HG03103 (cell line): Measurements from ENCODE around the gene CUBN.

Experiments used
- ATAC-seq: cut with Tn5 transposase; IDR thresholded peaks from one replicate; pipeline ENCODE4 v1.9.1; 2021; ENCODE audit warnings: low read depth; ENCODE audit not compliant: unreplicated experiment

Gene CUBN

GRCh38 chr10:17112566-17112965 is 17.0 kb downstream of the CUBN start:
- ATAC-seq, result no peak

DNA sequence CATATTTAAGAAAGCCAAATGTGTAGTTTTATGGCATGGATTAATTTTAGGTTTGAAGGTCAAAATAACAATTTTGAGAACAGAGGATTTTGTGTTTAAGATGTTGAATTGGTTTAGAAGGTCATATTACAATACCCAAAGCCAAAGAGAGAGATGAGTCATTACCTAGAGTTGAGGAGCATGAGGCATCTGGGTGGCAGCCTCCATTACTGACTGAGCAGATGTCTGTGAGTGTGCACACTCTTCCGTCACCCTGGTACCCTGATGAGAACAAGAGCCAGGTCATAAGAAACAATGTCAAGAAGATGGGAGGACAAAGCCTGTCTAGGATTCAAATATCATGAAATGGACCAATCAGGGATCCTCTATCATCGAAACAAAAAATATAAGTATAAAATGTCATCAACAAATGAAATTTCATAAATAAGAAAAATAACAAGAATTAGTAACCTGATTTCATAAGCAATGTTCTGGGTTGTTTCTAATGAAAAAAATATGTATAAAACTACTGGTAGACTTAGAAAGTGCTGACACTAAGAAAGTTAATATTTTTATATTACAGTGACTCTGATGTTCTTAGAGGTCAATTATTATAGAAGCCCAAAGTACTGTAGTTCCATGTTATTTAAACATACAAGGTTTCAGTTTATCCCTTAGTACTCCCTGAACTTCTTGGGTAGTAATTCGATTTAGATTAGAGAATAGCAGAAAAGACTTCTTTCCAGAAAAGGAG is 20.0 kb downstream of the CUBN start:
- ATAC-seq, result no peak

- ATAC-seq, result no peak
Measured at GRCh38 chr10:17109046-17109445, 20.6 kb downstream of the CUBN start.

DNA sequence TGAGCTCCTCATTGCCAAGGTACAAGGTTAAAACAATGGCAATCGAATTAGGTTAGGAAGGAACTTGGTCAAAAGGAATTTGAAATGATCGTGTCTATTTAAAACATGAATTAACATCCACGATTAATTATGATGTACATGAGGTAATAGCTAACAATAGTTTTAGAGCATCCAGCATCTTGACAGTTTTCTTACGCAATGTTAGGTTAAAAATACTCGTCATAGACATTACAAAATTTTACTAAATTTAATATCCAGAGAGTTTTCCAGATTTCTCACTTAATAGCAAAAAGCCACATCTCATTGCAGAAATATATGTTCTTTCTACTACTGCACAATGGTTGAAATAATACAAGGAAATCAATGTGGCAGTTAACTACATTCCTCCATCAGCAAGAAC is 22.6 kb downstream of the CUBN start:
- ATAC-seq, result no peak

- ATAC-seq, result no peak
Measured at GRCh38 chr10:17101910-17102266, 27.7 kb downstream of the CUBN start.

DNA sequence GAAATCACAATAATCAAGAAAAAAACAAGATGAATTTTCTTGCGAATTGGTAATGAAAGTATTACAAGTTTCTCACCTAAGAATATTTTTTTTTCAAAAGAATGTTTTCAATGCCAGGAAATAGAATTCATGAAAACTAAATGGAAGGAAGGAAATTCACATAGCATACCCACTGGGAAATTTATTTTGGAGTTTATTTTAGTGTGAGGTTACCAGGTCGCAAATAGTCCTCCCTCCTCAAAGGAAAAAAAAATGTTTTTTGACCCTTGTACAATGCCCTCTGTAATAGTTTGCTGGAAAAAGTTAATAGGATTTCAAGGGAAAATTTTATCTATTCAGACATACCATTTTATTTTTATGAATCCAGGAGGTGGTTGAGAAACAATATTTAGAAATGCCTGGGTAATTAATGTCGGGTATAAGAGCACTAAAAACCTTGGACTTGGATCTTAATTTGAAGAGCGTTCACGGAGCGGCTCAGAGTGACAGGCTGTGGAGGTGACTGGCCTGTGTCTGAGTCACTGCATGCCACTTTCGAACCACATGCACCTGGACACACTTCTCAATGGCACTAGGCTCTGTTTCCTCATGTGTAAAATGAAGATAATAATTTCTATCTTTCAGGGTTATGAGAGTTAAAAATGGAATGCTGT is 28.2 kb downstream of the CUBN start:
- ATAC-seq, result no peak

- ATAC-seq, result no peak
Measured at GRCh38 chr10:17100586-17100985, 29.0 kb downstream of the CUBN start.

- ATAC-seq, result no peak
Measured at GRCh38 chr10:17098012-17098411, 31.6 kb downstream of the CUBN start.

GRCh38 chr10:17094844-17095243 is 34.8 kb downstream of the CUBN start:
- ATAC-seq, result no peak

DNA sequence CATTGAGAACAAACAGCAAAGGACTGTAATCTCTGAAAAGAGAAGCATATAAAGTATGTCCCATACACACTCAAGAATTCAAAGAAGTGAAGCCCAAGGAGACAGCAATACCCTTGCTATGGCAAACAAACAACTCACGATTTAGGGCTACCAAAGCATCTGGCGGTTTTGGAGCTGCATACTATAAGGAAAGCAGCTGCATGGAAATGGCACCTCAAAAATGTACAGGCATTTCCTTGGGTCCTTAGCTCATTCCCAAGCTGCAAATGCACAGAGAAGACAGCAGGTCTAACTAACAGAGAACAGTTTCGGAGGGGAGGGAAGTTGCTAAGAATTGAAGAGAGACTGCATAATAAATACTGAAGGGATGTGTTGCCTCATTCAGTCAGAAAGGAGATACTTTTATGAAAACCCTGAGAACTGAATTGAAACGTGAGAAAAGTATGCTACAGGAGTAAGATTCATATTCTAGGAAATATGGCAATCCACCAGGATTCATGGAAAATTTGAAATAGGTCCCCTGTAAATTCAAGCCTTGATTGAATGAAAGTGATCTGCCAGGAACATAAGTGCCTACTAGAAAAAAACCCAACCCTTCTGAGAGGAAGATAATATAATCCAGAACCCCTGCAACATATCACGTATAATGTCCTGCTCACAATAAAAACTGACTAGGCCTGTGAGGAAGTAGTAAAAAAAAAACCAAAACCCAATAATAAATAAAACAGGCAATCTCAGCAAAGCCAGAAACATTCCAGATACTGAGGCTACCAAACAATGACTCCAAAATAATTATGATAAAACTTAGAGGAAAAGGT is 36.4 kb downstream of the CUBN start:
- no peak for ATAC-seq

GRCh38 chr10:17092216-17092944 is 37.2 kb downstream of the CUBN start:
- ATAC-seq, result no peak

- no peak for ATAC-seq
Measured at GRCh38 chr10:17088118-17088806, 41.3 kb downstream of the CUBN start.

DNA sequence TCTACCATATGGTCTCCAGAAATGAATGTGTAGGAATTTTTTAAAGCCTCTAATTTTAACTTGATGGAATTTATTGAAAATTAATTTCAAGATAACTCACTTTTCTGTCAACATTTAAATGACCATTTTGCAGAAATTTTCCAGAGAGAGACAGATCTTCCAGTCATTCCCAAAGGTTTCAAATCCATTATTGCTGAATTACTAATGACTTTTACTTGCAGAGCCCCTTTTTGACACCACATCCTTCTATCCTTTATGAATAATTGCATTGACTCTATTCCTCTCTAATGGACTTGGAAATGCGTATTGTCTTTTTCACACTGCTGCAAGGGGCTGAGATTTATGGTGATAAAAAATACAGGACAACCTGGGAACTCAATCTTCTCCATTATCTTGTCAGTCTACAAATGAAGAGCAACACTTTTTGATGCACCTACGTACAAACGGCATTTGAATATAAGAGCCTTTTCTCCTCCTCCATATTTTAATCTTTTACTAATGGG is 42.7 kb downstream of the CUBN start:
- ATAC-seq, result no peak

DNA sequence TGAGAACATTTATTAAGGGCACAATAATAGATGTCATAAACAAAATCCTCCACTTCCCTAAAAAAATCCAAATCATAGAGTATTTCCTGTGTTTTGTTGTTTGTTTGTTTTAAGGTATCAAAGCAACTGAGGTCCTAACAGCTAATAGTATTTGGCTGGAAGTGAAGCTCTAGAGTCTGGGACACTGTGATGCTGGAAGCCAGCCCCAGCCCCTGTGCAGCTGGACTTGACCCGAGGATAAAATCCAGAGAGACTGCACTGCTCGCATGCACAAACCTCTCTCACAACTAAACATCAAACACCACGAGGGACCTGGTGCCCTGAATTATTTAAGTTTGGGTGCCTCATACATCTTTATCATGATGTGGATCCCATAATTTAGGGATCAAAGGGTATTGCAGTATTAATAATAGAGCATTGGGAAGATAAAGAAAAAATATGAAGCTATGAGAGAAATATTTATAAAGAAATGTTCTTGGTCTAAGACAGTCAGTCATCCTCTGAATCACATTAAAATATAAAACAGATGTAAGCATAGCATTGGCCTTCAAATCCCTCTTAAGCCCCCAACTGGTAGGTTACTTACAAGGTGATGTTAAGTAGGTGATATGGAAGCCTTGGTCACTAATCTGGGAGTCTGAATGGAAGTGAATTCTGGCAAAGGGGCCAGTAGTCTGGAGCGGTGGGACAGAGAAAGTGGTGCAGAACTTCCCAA is 44.4 kb downstream of the CUBN start:
- ATAC-seq, result no peak

- ATAC-seq, result no peak
Measured at GRCh38 chr10:17084258-17084657, 45.4 kb downstream of the CUBN start.

GRCh38 chr10:17081431-17081830 is 48.2 kb downstream of the CUBN start:
- no peak for ATAC-seq

- ATAC-seq, result no peak
Measured at GRCh38 chr10:17077890-17078289, 51.7 kb downstream of the CUBN start.

DNA sequence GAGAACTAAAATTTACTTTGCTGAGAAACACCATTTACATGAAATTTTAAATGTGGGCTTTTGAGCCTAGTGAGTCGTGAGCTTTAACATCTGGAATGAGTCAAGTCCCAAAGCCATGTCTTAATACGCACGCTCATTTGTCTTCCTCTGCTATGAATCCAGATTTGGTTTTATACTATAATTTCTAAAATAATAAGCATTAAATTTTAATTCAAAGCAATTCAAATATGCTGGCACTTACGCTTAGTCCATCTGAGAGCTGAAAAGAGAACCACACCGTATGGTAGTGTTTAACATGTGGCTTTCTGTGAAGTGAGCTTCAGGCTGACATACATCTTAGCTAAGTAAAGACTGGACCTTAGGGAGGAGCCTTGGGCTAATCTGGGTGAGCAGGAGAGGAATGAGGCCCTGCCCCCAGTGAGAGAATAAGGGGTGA is 52.2 kb downstream of the CUBN start:
- ATAC-seq, result no peak

DNA sequence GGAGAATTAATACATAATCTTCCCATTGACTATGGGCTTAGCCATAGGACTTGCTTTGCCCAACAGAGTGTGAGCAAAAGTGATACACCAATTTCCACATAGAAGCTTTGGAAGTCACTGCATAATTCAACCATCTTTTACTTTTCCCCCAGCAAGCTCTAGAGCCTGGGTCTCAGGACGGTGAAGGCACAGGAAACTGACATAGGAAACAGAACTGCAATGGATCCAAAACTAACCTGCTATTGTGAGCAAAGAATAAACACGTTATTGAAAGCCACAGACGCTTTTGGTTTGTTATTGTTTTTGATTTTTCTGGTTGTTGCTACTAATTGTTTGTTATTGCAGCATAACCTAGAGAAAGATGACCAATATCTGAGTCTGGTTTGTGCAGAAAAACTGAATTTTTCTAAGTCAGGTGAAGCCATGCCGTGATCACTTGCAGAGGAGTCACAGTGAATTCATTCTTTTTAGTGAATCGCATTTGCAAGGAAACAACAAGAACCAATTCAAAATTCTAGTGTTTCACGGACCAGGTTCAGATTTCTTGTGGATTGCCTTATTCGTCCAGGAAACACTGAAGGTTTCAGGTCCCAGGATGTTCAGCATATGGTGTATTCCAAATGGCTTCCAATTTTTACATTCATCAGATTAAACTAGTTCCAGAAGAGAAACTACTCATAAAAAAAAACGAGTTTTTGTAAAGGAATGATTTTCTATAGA is 52.8 kb downstream of the CUBN start:
- ATAC-seq, result no peak
